Loucy (cell line): ENCODE data around the gene TMEM164.

Experiments used
- EZH2phosphoT487 ChIP-seq: fragments of 200-600 bp; IDR thresholded peaks from 2 replicates; pipeline ENCODE4 v1.6.1; 2018; ENCODE audit warnings: antibody characterized with exemption, mild to moderate bottlenecking, moderate library complexity, borderline replicate concordance
- TF ChIP-seq, protein P1 (sequence below): fragments of 200-600 bp; sonication (generic); conservative IDR thresholded peaks from 2 replicates; pipeline ENCODE4 v1.5.1; 2014; ENCODE audit warnings: mild to moderate bottlenecking, antibody characterized with exemption, low read length

DNA sequence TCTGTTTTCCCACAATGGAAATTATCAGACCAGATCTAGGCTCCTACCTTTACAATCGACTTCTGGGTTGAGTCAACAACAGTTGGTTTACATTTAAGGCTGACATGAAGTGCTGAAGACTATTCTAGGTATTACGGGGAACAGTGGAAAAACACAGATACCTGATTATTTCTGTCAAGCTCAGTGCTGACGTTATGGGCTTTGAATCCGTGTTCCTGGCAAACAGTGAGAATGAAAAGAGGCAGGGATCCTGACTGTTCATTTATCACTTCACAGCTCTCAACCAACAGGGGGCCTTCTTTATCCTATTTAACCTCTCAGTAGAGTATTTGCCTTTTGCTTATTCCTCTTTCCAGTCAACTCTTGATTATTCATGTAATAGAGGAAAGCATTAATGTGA lies 43.1 kb downstream of the TMEM164 start:
- TF ChIP-seq, protein P1, sequence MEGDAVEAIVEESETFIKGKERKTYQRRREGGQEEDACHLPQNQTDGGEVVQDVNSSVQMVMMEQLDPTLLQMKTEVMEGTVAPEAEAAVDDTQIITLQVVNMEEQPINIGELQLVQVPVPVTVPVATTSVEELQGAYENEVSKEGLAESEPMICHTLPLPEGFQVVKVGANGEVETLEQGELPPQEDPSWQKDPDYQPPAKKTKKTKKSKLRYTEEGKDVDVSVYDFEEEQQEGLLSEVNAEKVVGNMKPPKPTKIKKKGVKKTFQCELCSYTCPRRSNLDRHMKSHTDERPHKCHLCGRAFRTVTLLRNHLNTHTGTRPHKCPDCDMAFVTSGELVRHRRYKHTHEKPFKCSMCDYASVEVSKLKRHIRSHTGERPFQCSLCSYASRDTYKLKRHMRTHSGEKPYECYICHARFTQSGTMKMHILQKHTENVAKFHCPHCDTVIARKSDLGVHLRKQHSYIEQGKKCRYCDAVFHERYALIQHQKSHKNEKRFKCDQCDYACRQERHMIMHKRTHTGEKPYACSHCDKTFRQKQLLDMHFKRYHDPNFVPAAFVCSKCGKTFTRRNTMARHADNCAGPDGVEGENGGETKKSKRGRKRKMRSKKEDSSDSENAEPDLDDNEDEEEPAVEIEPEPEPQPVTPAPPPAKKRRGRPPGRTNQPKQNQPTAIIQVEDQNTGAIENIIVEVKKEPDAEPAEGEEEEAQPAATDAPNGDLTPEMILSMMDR, result peak; percentile 27; the same call in 1 of the 2 replicates
- no peak for TF ChIP-seq EZH2phosphoT487
